ENCODE results near the gene EVC. TPM values are rescaled to one million over a fixed set of nuclear protein-coding genes. Genes with fewer than 3 reads are reported as not detected.

The EVC gene
- total and polyA plus RNA-seq, 2 of the 4 experiments (the other 2 are of a cell fraction) = 16.8 to 18.9 TPM

GRCh38 chr4:5705647-5706320 is 5.2 kb upstream of the EVC start:
- peaks cover 28% of the 10 kb centered on the region for H3K9me1 ChIP-seq (ENCODE audit: insufficient read depth, low read length)
- no peak overlapping the region for H4K5ac ChIP-seq (ENCODE audit: low read depth, low read length)
- no peak overlapping the region for H2BK120ac ChIP-seq (ENCODE audit: low read depth, low read length)
- H3K36me3 ChIP-seq (ENCODE audit: control insufficient read depth, insufficient read depth, low read length) = peaks cover 13% of the 10 kb centered on the region
- no peak overlapping the region for H3K23ac ChIP-seq (ENCODE audit: low read depth, low read length)
- no peak overlapping the region for H3K18ac ChIP-seq (ENCODE audit: low read depth, low read length)
- H2BK5ac ChIP-seq (ENCODE audit: low read depth, low read length, poor library complexity, severe bottlenecking) = no peak overlapping the region
- H3K27ac ChIP-seq (ENCODE audit: insufficient read depth, low read length) = no peak overlapping the region
- H3K14ac ChIP-seq (replicated peaks; ENCODE audit: low read depth, low read length) = no peak overlapping the region
- H2AK9ac ChIP-seq (replicated peaks; ENCODE audit: low read depth, low read length, poor library complexity) = no peak overlapping the region
- in situ Hi-C loops (cut with MboI; ENCODE audit: low sequenced_read_pairs) = no loop called here
- H2BK15ac ChIP-seq (ENCODE audit: low read depth, low read length) = no peak overlapping the region
- intact Hi-C loops (cut with micrococcal nuclease) = loop anchor here (5.0 kb wide), 3 partner anchors 182 to 668 kb away; partner anchors contain the start of gene STK32B
- no peak for DNase-seq
- H3K56ac ChIP-seq (ENCODE audit: extremely low read depth, insufficient read depth, low read length) = no peak overlapping the region
- H2AFZ ChIP-seq (replicated peaks; ENCODE audit: low read length, poor library complexity) = no peak overlapping the region
- H3K4me3 ChIP-seq (ENCODE audit: insufficient read depth, low read depth, low read length) = no peak overlapping the region
- H4K91ac ChIP-seq (ENCODE audit: insufficient read depth, low read depth, low read length) = no peak overlapping the region
- ChIA-PET CTCF (interaction anchor here (0.6 kb wide), 1 partner anchor 72 kb away, joined by 4 read pairs; no protein-coding TSS in a partner anchor), POLR2A (ENCODE audit: unreplicated experiment) (no interaction called here)
- peaks cover 4% of the 10 kb centered on the region; the same call in 1 of the 2 replicates for H4K20me1 ChIP-seq (ENCODE audit: insufficient read depth, low read length)
- no peak overlapping the region for H2BK20ac ChIP-seq (ENCODE audit: low read depth, low read length)
- no peak overlapping the region for H3K4me2 ChIP-seq (ENCODE audit: low read depth, low read length)
- dilution Hi-C loops (cut with HindIII; ENCODE audit: low sequenced_read_pairs, unreplicated experiment) = no loop called here
- ATAC-seq (ENCODE audit: low read depth) = no peak
- peaks cover 24 to 63% of the 10 kb centered on the region in 2 experiments for H3K79me1 ChIP-seq (ENCODE audit: low read depth in 1 of 2, low read length in 2 of 2)
- no peak overlapping the region for H4K8ac ChIP-seq (ENCODE audit: low read depth in 2 of 2, low read length in 2 of 2)
- H3K27me3 ChIP-seq (ENCODE audit: control insufficient read depth, insufficient read depth, low read length) = no peaks in the 10 kb centered on the region
- peaks cover 26% of the 10 kb centered on the region for H3K4me1 ChIP-seq (ENCODE audit: control insufficient read depth, insufficient read depth, low read length)
- no peak overlapping the region for H3K9ac ChIP-seq (ENCODE audit: low read depth, low read length)
- H3K9me3 ChIP-seq (ENCODE audit: control insufficient read depth, insufficient read depth, low read length) = no peaks in the 10 kb centered on the region
- TF ChIP-seq MXI1 (IDR thresholded peaks at IDR 0.05; ENCODE audit: borderline replicate concordance, low read depth, low read length) (no peak), BHLHE40 (IDR thresholded peaks at IDR 0.05; ENCODE audit: low read depth, low read length) (no peak), RAD21 (IDR thresholded peaks at IDR 0.05; ENCODE audit: low read length) (no peak), ELK1 (IDR thresholded peaks at IDR 0.05; ENCODE audit: borderline replicate concordance, low read depth, low read length) (no peak), POLR2A (IDR thresholded peaks at IDR 0.05; ENCODE audit: low read depth, low read length) (no peak), USF2 (IDR thresholded peaks at IDR 0.05; ENCODE audit: low read depth, low read length) (no peak), SMC3 (IDR thresholded peaks at IDR 0.05; ENCODE audit: low read depth, low read length) (no peak), CEBPB (IDR thresholded peaks at IDR 0.05; ENCODE audit: low read depth, low read length) (no peak), MAZ (IDR thresholded peaks at IDR 0.05; ENCODE audit: borderline replicate concordance, low read depth, low read length) (no peak), NFE2L2 (IDR thresholded peaks at IDR 0.05; ENCODE audit: low read depth, low read length) (no peak)
- H3K4ac ChIP-seq (ENCODE audit: low read depth, low read length) = no peak overlapping the region
- H2AK5ac ChIP-seq (ENCODE audit: low read depth, low read length) = peak overlapping the region; percentile 26; the same call in 1 of the 2 replicates
- BruUV-seq (replicated peaks) = no TSS peak
- 100% methylated on average over 1 of the region's 5 CpGs; no CpG with 5 or more reads in 1 of the 2 experiments for WGBS, 2 experiments (ENCODE audit: extremely low coverage in 2 of 2, insufficient read length in 1 of 2)

Measured in IMR-90 (cell line).